K562 (cell line): Measurements from ENCODE around the gene LAMTOR5. TPM values are rescaled to one million over a fixed set of nuclear protein-coding genes. Genes with fewer than 3 reads are reported as not detected.

Experiments used
- CREB3L1 ChIP-seq: fragments of 450-650 bp; IDR thresholded peaks from 2 replicates; pipeline ENCODE4 v1.6.1; 2014; ENCODE audit warnings: low read depth, mild to moderate bottlenecking, moderate library complexity, borderline replicate concordance
- CREM ChIP-seq: IDR thresholded peaks from 2 replicates; pipeline ENCODE4 v1.6.1; 2014; ENCODE audit warnings: antibody characterized with exemption, low read depth
- EP300 ChIP-seq: IDR thresholded peaks from 2 replicates; pipeline ENCODE4 v1.6.1; 2012; ENCODE audit warnings: low read length, improper control_type of control experiment
- JUNB ChIP-seq: fragments of 450-650 bp; formaldehyde crosslinking; conservative IDR thresholded peaks from 2 replicates; pipeline ENCODE4 v1.4.0; 2020; ENCODE audit warnings: mild to moderate bottlenecking
- MCM7 ChIP-seq, 2 experiments: fragments of 450-650 bp; IDR thresholded peaks; 2 replicates each; pipeline ENCODE4 v1.6.1; 2016 to 2018
- MITF ChIP-seq: IDR thresholded peaks from 2 replicates; pipeline ENCODE4 v1.6.1; 2014; ENCODE audit warnings: antibody characterized with exemption
- PCBP1 ChIP-seq: fragments of 200-400 bp; formaldehyde crosslinking; IDR thresholded peaks from 2 replicates; pipeline ENCODE4 v1.6.1; 2018; ENCODE audit warnings: mild to moderate bottlenecking, low read depth, low read length; ENCODE audit not compliant: poor library complexity, severe bottlenecking
- POLR2AphosphoS5 ChIP-seq: IDR thresholded peaks from 2 replicates; pipeline ENCODE4 v1.6.1; 2011; ENCODE audit warnings: mild to moderate bottlenecking, low read depth, low read length, moderate library complexity; ENCODE audit not compliant: control insufficient read depth, insufficient read depth
- PYGO2 ChIP-seq: fragments of 450-650 bp; IDR thresholded peaks from 2 replicates; pipeline ENCODE4 v1.6.1; 2016; ENCODE audit warnings: mild to moderate bottlenecking, missing genetic modification characterization, moderate library complexity, missing compliant biosample characterization
- RBM39 ChIP-seq: fragments of 200-400 bp; formaldehyde crosslinking; optimal IDR thresholded peaks from 2 replicates; pipeline ENCODE3; 2018; ENCODE audit warnings: low read depth, low read length
- RFX7 ChIP-seq: fragments of 250-450 bp; sonication (Bioruptor Pico); IDR thresholded peaks from 2 replicates; pipeline ENCODE4 v1.5.1; 2021; ENCODE audit warnings: mild to moderate bottlenecking
- SIN3B ChIP-seq: fragments of 450-650 bp; IDR thresholded peaks from 2 replicates; pipeline ENCODE4 v1.6.1; 2017; ENCODE audit warnings: low read depth, mild to moderate bottlenecking, moderate library complexity
- SIRT6 ChIP-seq: IDR thresholded peaks from one replicate; pipeline ENCODE4 v1.6.1; 2012; ENCODE audit warnings: low read depth, mild to moderate bottlenecking, control low read depth, inconsistent platforms, low read length, moderate library complexity
- TARDBP ChIP-seq: fragments of 450-650 bp; IDR thresholded peaks from 2 replicates; pipeline ENCODE4 v1.6.1; 2016
- YBX1 ChIP-seq: fragments of 450-650 bp; IDR thresholded peaks from 2 replicates; pipeline ENCODE4 v1.7.1; 2016; ENCODE audit warnings: mild to moderate bottlenecking
- ZC3H8 ChIP-seq: fragments of 450-650 bp; IDR thresholded peaks from 2 replicates; pipeline ENCODE4 v1.6.1; 2017
- ZNF592 ChIP-seq: fragments of 450-650 bp; IDR thresholded peaks from 2 replicates; pipeline ENCODE4 v1.6.1; 2017; ENCODE audit warnings: antibody characterized with exemption, mild to moderate bottlenecking
- ZNF639 ChIP-seq, 2 experiments: fragments of 200-800 bp in 1 of 2; sonication (Bioruptor generic) in 1 of 2; sonication (generic) in 1 of 2; formaldehyde crosslinking in 1 of 2; IDR thresholded peaks in 1 of 2; conservative IDR thresholded peaks in 1 of 2; 2 replicates each; pipeline versions ENCODE4 v1.5.0 to v1.6.1; 2016 to 2020; ENCODE audit warnings: missing compliant biosample characterization in 1 of 2, missing genetic modification characterization in 1 of 2, missing genetic modification reagents in 1 of 2
- ZNF644 ChIP-seq: fragments of 200-800 bp; sonication (Bioruptor generic); IDR thresholded peaks from 2 replicates; pipeline ENCODE4 v1.6.1; 2016; ENCODE audit warnings: low read depth, missing genetic modification characterization, missing compliant biosample characterization
- polyA plus RNA-seq, 8 experiments: library from polyadenylated mRNA; depleted of rRNA in 4 of 8; stranded (reverse) in 5 of 8; unstranded in 3 of 8; fragments of >200 nt; fragmentation: Nextera tagmentation in 2 of 8; fragmentation: Illumina TruSeq in 1 of 8; extraction: Ambion mirVana in 2 of 8; extraction: Trizol in 1 of 8; gene quantifications; 2 replicates each; pipeline versions ENCODE4 v1.2.1 to v1.2.3, GENCODE V29; 2011 to 2014; ENCODE audit warnings: inconsistent platforms in 1 of 8, missing spikeins in 1 of 8
- total RNA-seq, 7 experiments: library from RNA; depleted of rRNA in 6 of 7; stranded (reverse); fragments of >200 nt in 6 of 7; fragmentation: Illumina TruSeq in 2 of 7; extraction: Trizol in 2 of 7; gene quantifications; 2 replicates each; pipeline versions ENCODE4 v1.2.1 to v1.2.3, GENCODE V29; 2011 to 2021; ENCODE audit warnings: low replicate concordance in 1 of 7

The LAMTOR5 gene
- total and polyA plus RNA-seq, 9 of the 15 experiments (the other 6 are each of a cell fraction or from before 2014, with no cell fraction given): 118 to 712 (median 241) TPM

GRCh38 chr1:110407260-110408210 is at the start of gene LAMTOR5 (continued):
- TF ChIP-seq PYGO2 (tag) (no peak; the same call in 1 of the 2 replicates), TARDBP (peak; percentile 85), EP300 (peak; percentile 76), ZNF639 (CRISPR knock-in tag; conservative IDR thresholded peaks at IDR 0.05 in 1 of 2, IDR thresholded peaks at IDR 0.05 in 1 of 2) (peak in 1 of 2 experiments; percentile 93; a peak in 2 of 4 replicates), ZNF592 (peak; percentile 67), ZC3H8 (no peak), SIN3B (peak; percentile 92), POLR2AphosphoS5 (peak; percentile 94), YBX1 (no peak), PCBP1 (no peak), CREB3L1 (peak; percentile 84), MITF (peak; percentile 93; the same call in 1 of the 2 replicates), RBM39 (peak; percentile 65), RFX7 (CRISPR knock-in tag) (no peak), SIRT6 (no peak), ZNF644 (tag) (0 out of 2 replicates have a peak, but pooled peaks have one; percentile 59), CREM (peak; percentile 100), JUNB (CRISPR knock-in tag) (no peak), MCM7 (IDR thresholded peaks at IDR 0.05) (no peak; a peak in 1 of 4 replicates)
